ENCODE results near the gene ZNF407.
A peak's percentile ranks its signal among the peaks of the same experiment; 100 is the strongest.

ZNF407 gene

DNA sequence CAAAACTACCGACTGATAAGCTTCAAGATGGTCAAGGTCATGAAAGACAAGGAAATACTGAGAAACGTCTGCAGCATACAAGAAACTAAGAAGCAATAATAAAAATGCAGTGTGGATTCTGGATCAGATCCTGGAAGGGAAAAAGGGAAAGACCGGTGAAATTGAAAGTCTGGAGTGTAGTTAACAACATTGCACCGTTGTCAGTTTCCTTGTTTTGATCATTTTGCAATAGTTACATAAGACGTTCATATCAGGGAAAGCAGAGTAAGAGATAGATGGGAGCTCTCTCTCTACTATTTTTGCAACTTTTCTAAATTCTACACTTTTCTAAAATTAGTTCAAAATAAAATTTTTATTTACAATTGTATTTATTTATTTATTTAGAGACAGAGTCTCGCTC, 15.0 kb upstream of the ZNF407 start:
- no peak for DNase-seq

GRCh38 chr18:74587441-74587840, 10.2 kb upstream of the ZNF407 start:
- no peak for DNase-seq

DNA sequence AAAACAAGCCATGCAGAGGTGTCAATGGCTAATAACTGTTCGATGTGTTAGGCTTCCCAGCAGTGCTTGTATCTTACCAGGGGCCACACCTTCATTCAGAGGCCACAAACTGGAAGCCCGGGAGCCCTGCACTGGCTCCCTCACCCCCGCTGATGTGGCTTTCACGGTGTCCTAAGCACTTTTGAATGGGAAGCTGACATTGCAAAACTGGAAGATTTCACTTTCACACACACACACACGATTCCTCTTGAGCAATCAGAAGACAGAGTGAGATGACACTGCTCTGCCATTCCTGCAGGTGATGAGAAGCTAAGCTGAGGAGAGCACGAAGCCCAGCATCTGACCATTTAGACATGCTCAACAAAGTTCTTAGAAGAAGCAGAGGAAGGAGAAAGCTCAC, 8.6 kb upstream of the ZNF407 start:
- DNase-seq: no peak

DNA sequence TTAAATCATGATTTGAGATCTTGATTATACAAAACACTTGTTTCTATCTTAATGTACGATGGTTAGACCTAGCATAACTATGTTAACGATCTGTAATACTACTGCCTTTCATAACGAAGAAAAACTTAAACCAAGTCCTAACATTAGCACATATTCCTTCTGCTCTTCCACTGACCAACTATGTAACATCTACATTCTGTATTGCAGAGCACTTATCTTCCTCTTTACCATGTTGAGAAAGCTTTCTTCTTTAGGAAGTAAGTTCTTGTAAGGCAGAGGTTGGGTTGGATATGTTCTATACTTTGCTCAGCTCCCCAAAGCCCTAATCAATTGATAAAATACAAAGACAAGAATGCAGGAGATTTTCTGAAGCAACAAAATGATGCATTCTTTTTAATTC, 7.9 kb upstream of the ZNF407 start:
- no peak for DNase-seq

DNA sequence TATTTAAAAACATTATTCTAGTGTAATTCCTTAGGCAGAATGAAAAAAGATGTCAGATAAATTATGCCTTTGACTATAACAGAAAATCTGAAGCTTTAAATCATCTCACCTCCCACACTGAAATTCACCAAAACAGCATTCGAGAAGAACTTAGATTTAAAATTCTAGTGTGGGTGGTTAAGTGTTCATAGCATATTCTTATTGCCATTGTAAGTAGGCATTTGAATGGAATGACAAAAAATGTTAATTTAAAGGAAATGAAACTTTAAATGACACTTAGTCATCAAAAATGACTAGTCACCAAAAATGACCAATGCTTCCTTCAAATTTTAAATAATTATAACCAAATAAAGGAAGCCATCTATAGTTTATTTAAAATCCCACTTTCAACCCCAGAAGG, 7.0 kb upstream of the ZNF407 start:
- no peak for DNase-seq

DNA sequence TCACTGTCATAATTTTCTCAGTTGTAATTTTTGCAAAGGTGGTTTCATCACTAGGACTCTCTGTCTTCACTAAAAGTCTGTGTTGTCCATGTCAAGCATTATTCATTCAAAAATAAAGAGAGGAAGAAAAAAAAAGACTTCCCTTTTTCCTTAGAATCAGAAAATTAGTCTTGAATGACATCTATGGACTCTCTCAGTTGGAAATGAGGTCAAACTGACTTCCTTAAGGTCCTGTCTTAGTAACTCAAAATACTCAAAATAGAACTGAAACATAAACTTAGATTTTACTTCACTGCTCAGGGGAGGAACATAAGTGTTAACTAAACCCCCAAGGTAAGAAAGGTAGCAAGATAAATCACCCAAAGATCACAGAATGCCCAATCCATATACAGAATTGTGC, 2.2 kb upstream of the ZNF407 start:
- no peak for DNase-seq

- peak; percentile 97 for DNase-seq
Measured at GRCh38 chr18:74597034-74597661, 522 bp upstream of the ZNF407 start.

DNA sequence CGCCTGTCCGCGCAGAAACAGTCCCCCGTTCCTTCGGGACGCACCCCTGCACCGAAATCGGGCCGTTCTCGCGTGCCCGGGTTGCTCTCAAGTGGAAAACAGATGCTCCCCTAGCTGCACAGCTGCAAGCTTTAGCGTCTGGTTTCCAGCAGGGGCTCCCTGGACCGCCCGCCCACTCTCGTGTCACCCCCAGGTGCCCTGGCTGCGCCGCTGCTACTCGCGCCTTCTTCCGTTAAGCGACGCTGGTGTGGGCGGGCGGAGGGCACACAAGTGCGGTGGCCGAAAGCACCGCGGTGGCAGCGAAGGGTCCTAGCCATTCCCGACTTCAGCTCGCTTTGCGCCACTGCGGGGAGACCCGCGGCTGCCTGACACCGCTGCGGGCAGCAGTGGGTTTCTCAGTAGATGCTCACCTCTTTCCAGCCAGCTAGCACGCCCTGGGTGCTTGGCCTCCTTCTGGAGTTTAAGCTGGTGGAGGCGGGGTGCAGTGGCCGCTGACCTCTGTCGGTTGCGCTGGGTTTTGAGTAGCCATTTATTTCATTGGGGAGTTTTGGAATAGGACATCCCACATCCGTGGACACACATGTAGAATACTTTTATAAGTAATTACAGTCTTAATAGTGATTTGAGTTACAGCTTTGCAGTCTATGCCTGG, 806 bp downstream of the ZNF407 start:
- DNase-seq: peak; percentile 36

DNA sequence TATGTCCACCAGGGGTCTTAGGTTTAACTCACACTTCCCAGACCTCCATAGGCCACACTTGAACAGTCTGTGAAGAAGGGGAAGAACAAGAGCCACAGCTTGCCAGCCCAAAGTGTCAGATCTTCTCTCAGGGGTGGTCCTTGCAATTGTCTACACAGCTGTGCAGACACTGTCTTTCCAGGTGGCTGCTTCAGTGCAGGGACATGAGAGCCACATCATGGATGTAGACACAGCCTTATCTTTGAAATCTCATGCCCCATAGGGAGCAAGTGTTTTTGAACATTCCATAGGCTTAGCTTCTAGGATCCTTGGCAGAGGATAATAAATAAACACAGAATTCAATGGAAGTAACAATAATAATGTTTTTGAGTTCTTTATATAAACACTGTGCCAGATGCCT, 6.7 kb downstream of the ZNF407 start:
- no peak for DNase-seq

- no peak for DNase-seq
Measured at GRCh38 chr18:74604774-74605173, 7.1 kb downstream of the ZNF407 start.

- no peak for DNase-seq
Measured at GRCh38 chr18:74608681-74609080, 11.0 kb downstream of the ZNF407 start.

DNA sequence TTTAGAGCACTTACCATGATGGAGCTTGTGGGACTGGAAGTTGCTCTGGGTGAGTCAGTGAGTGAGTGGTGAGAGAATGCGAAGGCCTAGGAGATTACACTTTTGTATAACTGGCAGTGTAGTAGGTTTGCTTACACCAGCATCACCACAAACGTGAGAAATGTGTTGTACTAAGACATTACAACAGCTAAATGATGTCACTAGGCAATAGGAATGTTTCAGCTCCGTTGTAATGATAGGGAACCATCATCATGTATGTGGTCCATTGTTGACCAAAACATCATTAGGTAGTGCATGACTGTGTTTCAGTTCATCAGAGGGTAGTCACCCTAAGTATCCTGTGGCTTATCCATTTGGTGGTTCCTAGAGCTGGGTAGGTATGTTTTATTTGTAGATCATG, 11.9 kb downstream of the ZNF407 start:
- no peak for DNase-seq

- DNase-seq: no peak
Measured at GRCh38 chr18:74610051-74610615, 12.5 kb downstream of the ZNF407 start.

- no peak for DNase-seq
Measured at GRCh38 chr18:74610860-74611259, 13.2 kb downstream of the ZNF407 start.

- DNase-seq: no peak
Measured at GRCh38 chr18:74611765-74612164, 14.1 kb downstream of the ZNF407 start.

- no peak for DNase-seq
Measured at GRCh38 chr18:74613381-74613780, 15.7 kb downstream of the ZNF407 start.

- DNase-seq: no peak
Measured at GRCh38 chr18:74616494-74616893, 18.8 kb downstream of the ZNF407 start.

- no peak for DNase-seq
Measured at GRCh38 chr18:74617486-74617885, 19.8 kb downstream of the ZNF407 start.

DNA sequence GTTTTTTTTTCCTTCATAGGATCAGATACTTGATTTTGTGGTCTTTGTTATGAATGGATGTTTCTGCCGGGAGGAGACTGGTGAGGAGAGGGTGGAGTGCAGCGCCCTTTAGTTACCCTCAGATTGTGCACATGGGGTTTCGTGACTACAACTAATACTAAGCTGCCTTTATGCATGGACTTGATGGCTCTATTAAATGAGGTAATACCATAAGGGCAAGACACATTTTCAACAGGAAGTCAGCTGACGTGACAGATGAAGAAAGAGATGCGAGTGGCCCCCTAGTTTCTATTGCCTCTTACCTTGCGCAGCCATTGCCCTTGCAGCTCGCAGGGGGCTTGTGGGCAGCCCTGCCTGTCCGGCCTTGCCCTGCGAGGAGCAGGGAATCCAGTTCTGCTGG, 24.4 kb downstream of the ZNF407 start:
- DNase-seq: no peak

GRCh38 chr18:74623047-74623816, 25.6 kb downstream of the ZNF407 start:
- DNase-seq: no peak

- no peak for DNase-seq
Measured at GRCh38 chr18:74624466-74624865, 26.8 kb downstream of the ZNF407 start.

DNA sequence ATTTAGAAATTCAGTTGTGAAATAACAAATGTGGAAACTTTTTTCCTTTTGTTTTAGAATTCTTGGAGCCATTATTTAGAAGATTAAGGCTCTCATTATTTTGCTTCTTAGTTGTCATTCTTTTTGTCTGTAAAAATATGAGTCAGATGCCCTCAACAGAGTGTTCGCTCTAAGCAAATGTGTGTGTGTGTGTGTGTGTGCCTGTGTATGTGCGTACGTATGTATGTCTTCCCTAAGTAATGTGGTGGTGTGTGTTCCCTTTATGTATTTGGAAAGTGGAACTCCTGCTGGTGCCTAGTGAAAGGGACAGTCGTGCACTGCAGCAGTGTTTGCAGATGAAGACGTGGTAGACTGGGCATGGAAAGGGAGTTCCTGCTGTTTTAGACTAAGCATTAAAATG, 27.5 kb downstream of the ZNF407 start:
- no peak for DNase-seq

DNA sequence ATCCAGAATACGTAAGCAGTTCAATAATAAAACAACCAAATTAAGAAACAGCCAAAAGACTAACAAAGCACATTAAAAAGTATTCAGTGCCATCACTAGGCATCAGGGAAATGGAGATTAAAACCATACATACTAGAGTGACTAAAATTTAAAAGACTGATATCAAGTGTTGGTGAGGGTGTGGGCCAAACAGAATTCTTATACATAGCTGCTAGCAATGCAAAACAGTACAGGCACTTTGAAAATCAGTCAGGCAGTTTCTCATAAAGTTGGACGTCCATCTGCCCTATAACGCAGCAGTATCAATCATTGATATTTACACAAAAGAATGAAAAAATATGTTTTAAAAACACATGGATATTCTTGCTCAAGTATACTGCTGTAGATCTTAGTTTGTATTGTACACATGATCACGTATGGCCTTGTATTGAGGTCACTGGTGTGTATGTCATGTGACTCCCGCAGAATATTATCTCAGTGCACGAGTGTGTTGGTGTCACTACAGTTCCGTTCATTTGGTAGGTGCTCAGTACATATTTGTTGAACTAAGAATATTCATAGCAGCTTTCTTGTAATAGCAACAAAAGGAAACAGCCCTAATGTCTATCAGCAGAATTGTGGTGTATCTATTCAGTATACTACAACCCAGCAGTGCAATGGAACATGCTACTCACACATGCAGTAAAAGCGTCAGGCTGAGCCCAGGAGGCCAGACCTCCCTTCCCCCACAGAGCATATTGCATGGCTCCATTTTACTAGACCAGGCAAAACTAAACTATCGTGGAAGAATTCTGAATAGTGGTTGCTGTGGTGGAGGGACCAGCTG, 28.6 kb downstream of the ZNF407 start:
- DNase-seq: no peak

Data from NCI-H1417 treated with DMSO at 0.1 percent for 48 hours (cell line).